GM06990 (cell line): ENCODE data around the gene FAM180A.

Source experiments
- DNase-seq: peaks from one replicate; pipeline ENCODE4 v3.0.0-alpha.2; 2011; ENCODE audit not compliant: insufficient read length; ENCODE audit errors: extremely low read depth
- H3K27me3 ChIP-seq: replicated peaks from 2 replicates; pipeline ENCODE4 v1.6.0; 2011; ENCODE audit warnings: low read length; ENCODE audit not compliant: control insufficient read depth, insufficient read depth
- H3K36me3 ChIP-seq: 2 replicates; pipeline ENCODE4 v1.5.1; 2011; ENCODE audit warnings: low read length; ENCODE audit not compliant: control insufficient read depth, insufficient read depth
- H3K4me3 ChIP-seq: replicated peaks from 2 replicates; pipeline ENCODE4 v1.5.1; 2011; ENCODE audit warnings: low read depth, mild to moderate bottlenecking, control low read depth, low read length
- CTCF ChIP-seq: IDR thresholded peaks from 2 replicates; pipeline ENCODE4 v1.5.1; 2011; ENCODE audit warnings: low read length, control low read depth, mild to moderate bottlenecking, inconsistent platforms; ENCODE audit not compliant: insufficient read depth, poor library complexity, severe bottlenecking

Gene FAM180A

GRCh38 chr7:135719688-135720087 lies 28.9 kb downstream of the FAM180A start:
- no peak for DNase-seq
- Histone ChIP-seq H3K4me3 (no peak overlapping the region), H3K36me3 (no peaks in the 10 kb centered on the region), H3K27me3 (no peaks in the 10 kb centered on the region)
- TF ChIP-seq CTCF = no peak

GRCh38 chr7:135718794-135719437 lies 29.7 kb downstream of the FAM180A start:
- no peak overlapping the region for H3K4me3 ChIP-seq
- no peaks in the 10 kb centered on the region for H3K36me3 ChIP-seq
- no peak for DNase-seq
- TF ChIP-seq CTCF = no peak
- no peaks in the 10 kb centered on the region for H3K27me3 ChIP-seq

- Histone ChIP-seq H3K36me3 (no peaks in the 10 kb centered on the region), H3K27me3 (no peaks in the 10 kb centered on the region), H3K4me3 (no peak overlapping the region)
- no peak for TF ChIP-seq CTCF
- no peak for DNase-seq
Measured at GRCh38 chr7:135718219-135718618, 30.4 kb downstream of the FAM180A start.

GRCh38 chr7:135717693-135718092 lies 30.9 kb downstream of the FAM180A start:
- no peak for DNase-seq
- Histone ChIP-seq H3K36me3 (no peaks in the 10 kb centered on the region), H3K27me3 (no peaks in the 10 kb centered on the region), H3K4me3 (no peak overlapping the region)
- no peak for TF ChIP-seq CTCF

- no peak for TF ChIP-seq CTCF
- H3K27me3 ChIP-seq = no peaks in the 10 kb centered on the region
- DNase-seq = no peak
Measured at GRCh38 chr7:135716677-135717238, 31.9 kb downstream of the FAM180A start.

More at GRCh38 chr7:135716677-135717238, 31.9 kb downstream of the FAM180A start:
- H3K4me3 ChIP-seq = no peak overlapping the region
- no peaks in the 10 kb centered on the region for H3K36me3 ChIP-seq
